ENCODE measurements around the gene ASB5. TPM values are rescaled to one million over a fixed set of nuclear protein-coding genes. Genes with fewer than 3 reads are reported as not detected.

The ASB5 gene
- total and polyA plus RNA-seq, 3 experiments from 2014 or later, result not detected

Other genes with a start within 250 kb of the ASB5 start
- 1 to 10 TPM; 1.0 to 1.4 TPM for gene WDR17, start 203.4 kb downstream of the ASB5 start, total RNA-seq
- not detected for gene WDR17, start 203.4 kb downstream of the ASB5 start, polyA plus RNA-seq
- not detected for gene SPATA4, start 73.6 kb downstream of the ASB5 start, total RNA-seq
- gene SPATA4, start 73.6 kb downstream of the ASB5 start, polyA plus RNA-seq, result not detected
- 100 to 1,000 TPM; 169 to 180 TPM for gene SPCS3, start 50.7 kb upstream of the ASB5 start, total RNA-seq
- 58.8 TPM for gene SPCS3, start 50.7 kb upstream of the ASB5 start, polyA plus RNA-seq

All from CD8-positive, alpha-beta memory T cell (primary cell).